Neuronal stem cell (in vitro differentiated cells): Measurements from ENCODE around the gene NMT1.
A peak's percentile ranks its signal among the peaks of the same experiment; 100 is the strongest.

ENCODE experiments used
- DNase-seq: peaks from one replicate; pipeline ENCODE4 v3.0.0-alpha.2; 2013; ENCODE audit warnings: low spot score
- H2AFZ ChIP-seq: one replicate; pipeline ENCODE4 v1.6.1; 2013; ENCODE audit warnings: mild to moderate bottlenecking, low read length, inconsistent platforms
- H2AK5ac ChIP-seq: 2 replicates; pipeline ENCODE4 v1.6.1; 2013; ENCODE audit warnings: low read depth, mild to moderate bottlenecking, inconsistent platforms, low read length, moderate library complexity, mixed read lengths
- H2BK120ac ChIP-seq: 2 replicates; pipeline ENCODE4 v1.6.1; 2013; ENCODE audit warnings: low read depth, mild to moderate bottlenecking, inconsistent platforms, low read length, moderate library complexity, mixed read lengths
- H2BK12ac ChIP-seq: one replicate; pipeline ENCODE4 v1.6.1; 2013; ENCODE audit warnings: low read length, inconsistent platforms
- H2BK15ac ChIP-seq: 2 replicates; pipeline ENCODE4 v1.6.1; 2013; ENCODE audit warnings: mild to moderate bottlenecking, low read length, inconsistent platforms, mixed read lengths
- H2BK5ac ChIP-seq: one replicate; pipeline ENCODE4 v1.6.1; 2013; ENCODE audit warnings: inconsistent platforms, mild to moderate bottlenecking, low read length, moderate library complexity
- H3K14ac ChIP-seq: one replicate; pipeline ENCODE4 v1.6.1; 2013; ENCODE audit warnings: low read length, inconsistent platforms
- H3K18ac ChIP-seq: 2 replicates; pipeline ENCODE4 v1.6.1; 2013; ENCODE audit warnings: low read length, inconsistent platforms
- H3K23ac ChIP-seq: 2 replicates; pipeline ENCODE4 v1.6.1; 2013; ENCODE audit warnings: low read depth, mild to moderate bottlenecking, mixed read lengths, low read length, inconsistent platforms; ENCODE audit not compliant: poor library complexity
- H3K27ac ChIP-seq: replicated peaks from 3 replicates; pipeline ENCODE4 v1.5.1; 2013; ENCODE audit warnings: low read length, inconsistent platforms
- H3K27me3 ChIP-seq, 3 experiments: 2 replicates each; pipeline ENCODE4 v1.6.1; 2013; ENCODE audit warnings: low read length in 3 of 3, mild to moderate bottlenecking in 2 of 3, inconsistent platforms in 1 of 3, low read depth in 1 of 3, mixed read lengths in 1 of 3, moderate library complexity in 1 of 3; ENCODE audit not compliant: control insufficient read depth in 3 of 3, insufficient read depth in 3 of 3
- H3K36me3 ChIP-seq, 2 donors: replicated peaks in 1 of 2; 2 replicates each; pipeline ENCODE4 v1.6.1; 2013; ENCODE audit warnings: low read length in 2 of 2; ENCODE audit not compliant: control insufficient read depth in 2 of 2, insufficient read depth in 2 of 2
- H3K4ac ChIP-seq: 2 replicates; pipeline ENCODE4 v1.6.1; 2013; ENCODE audit warnings: inconsistent platforms, mild to moderate bottlenecking, low read length, moderate library complexity
- H3K4me1 ChIP-seq, 2 donors: 1 replicate in 1 of 2; 2 replicates in 1 of 2; pipeline ENCODE4 v1.6.1; 2013; ENCODE audit warnings: low read length in 2 of 2, low read depth in 1 of 2; ENCODE audit not compliant: control insufficient read depth in 2 of 2, insufficient read depth in 1 of 2
- H3K4me2 ChIP-seq: one replicate; pipeline ENCODE4 v1.6.1; 2013; ENCODE audit warnings: mild to moderate bottlenecking, low read length, inconsistent platforms; ENCODE audit not compliant: insufficient read depth, poor library complexity, severe bottlenecking
- H3K4me3 ChIP-seq, 2 donors: 2 replicates each; pipeline ENCODE4 v1.5.1; 2013; ENCODE audit warnings: low read length in 2 of 2, mild to moderate bottlenecking in 2 of 2, inconsistent platforms in 1 of 2, moderate library complexity in 1 of 2
- H3K79me1 ChIP-seq: one replicate; pipeline ENCODE4 v1.6.1; 2013; ENCODE audit warnings: low read depth, mild to moderate bottlenecking, inconsistent platforms, low read length, moderate library complexity
- H3K9ac ChIP-seq: one replicate; pipeline ENCODE4 v1.6.1; 2013; ENCODE audit warnings: mild to moderate bottlenecking, low read depth, low read length, inconsistent platforms; ENCODE audit not compliant: poor library complexity
- H3K9me3 ChIP-seq, 2 donors: replicated peaks in 1 of 2; 2 replicates each; pipeline versions ENCODE3 to v1.6.1; 2013; ENCODE audit warnings: low read length in 2 of 2, mild to moderate bottlenecking in 2 of 2, inconsistent platforms in 1 of 2, low read depth in 1 of 2, mixed read lengths in 1 of 2, moderate library complexity in 1 of 2; ENCODE audit not compliant: control insufficient read depth in 2 of 2, insufficient read depth in 1 of 2
- H4K8ac ChIP-seq: one replicate; pipeline ENCODE4 v1.6.1; 2013; ENCODE audit warnings: low read depth, mild to moderate bottlenecking, inconsistent platforms, low read length, moderate library complexity
- H4K91ac ChIP-seq: one replicate; pipeline ENCODE4 v1.6.1; 2013; ENCODE audit warnings: low read length, low read depth, mild to moderate bottlenecking, inconsistent platforms; ENCODE audit not compliant: poor library complexity
- WGBS, 2 donors: extraction: QIAGEN DNeasy Blood & Tissue Kit; methylation state at CpG; one replicate each; pipeline ENCODE4 v1.1.7; 2013; ENCODE audit warnings: missing lambda C conversion rate in 2 of 2, mixed read lengths in 1 of 2; ENCODE audit not compliant: insufficient read length in 2 of 2, insufficient replicate concordance in 1 of 2; ENCODE audit errors: extremely low coverage in 2 of 2; 5-methylcytosine and 5-hydroxymethylcytosine counted together

NMT1 gene

DNA sequence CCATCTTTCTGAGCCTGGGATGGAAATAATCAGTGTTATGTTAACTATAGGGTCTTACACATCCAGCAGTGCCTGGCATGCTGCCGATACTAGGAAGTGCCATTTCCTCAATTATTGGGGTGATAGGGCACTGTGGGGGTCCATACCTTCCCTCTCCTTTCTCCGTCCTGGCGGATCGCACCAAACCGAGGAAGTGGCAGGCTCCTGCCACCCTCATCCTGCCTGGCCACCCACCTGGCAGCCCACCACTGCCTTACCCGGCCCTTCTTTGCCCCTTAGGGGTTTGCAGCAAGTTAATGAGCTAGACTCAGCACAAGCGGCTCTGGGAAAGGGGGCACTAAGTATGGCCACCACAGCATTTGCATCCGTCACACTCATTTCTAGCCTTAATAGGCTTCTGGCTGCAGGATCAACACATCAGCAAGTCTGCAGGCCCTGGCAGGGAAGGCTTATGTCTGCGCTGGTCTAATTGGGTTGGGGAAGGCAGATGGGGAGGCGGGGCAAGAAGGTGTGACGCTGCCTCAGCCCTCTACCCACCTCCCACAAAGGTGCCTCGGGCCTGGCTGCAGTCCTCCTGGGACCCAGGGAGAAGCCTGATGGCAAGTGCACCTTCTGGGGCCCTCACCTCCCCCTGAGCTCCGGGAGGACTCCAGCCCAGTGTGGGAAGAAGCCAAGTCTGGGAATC, 38.3 kb upstream of the NMT1 start:
- no peak overlapping the region for H3K4me3 ChIP-seq
- H3K14ac ChIP-seq, result no peak overlapping the region
- no CpG with 5 or more reads among the region's 13 CpGs for WGBS, 2 donors

GRCh38 chr17:45029096-45029495, 32.0 kb upstream of the NMT1 start:
- H3K4me1 ChIP-seq, result no peaks in the 10 kb centered on the region
- H3K9ac ChIP-seq, result no peak overlapping the region
- peak overlapping the region; percentile 1 for H3K14ac ChIP-seq
- peaks cover 48 to 84% of the 10 kb centered on the region in 2 donors for H3K36me3 ChIP-seq
- H2BK120ac ChIP-seq, result no peak overlapping the region
- H3K4me2 ChIP-seq, result no peak overlapping the region
- H2BK15ac ChIP-seq, result no peak overlapping the region
- H3K18ac ChIP-seq, result no peak overlapping the region
- H2BK12ac ChIP-seq, result no peak overlapping the region
- H3K4me3 ChIP-seq, result no peak overlapping the region
- no peak overlapping the region for H2BK5ac ChIP-seq
- H4K91ac ChIP-seq, result no peak overlapping the region
- no CpG with 5 or more reads among the region's 7 CpGs for WGBS, 2 donors
- peak overlapping the region; percentile 3 for H3K23ac ChIP-seq
- DNase-seq, result no peak
- H2AK5ac ChIP-seq, result no peak overlapping the region
- no peaks in the 10 kb centered on the region for H3K9me3 ChIP-seq
- no peak overlapping the region for H4K8ac ChIP-seq
- H2AFZ ChIP-seq, result no peak overlapping the region
- H3K27ac ChIP-seq, result no peak overlapping the region
- no peaks in the 10 kb centered on the region for H3K79me1 ChIP-seq
- H3K27me3 ChIP-seq, result no peaks in the 10 kb centered on the region
- no peak overlapping the region for H3K4ac ChIP-seq

More for the DNA sequence above, 38.3 kb upstream of the NMT1 start:
- H3K23ac ChIP-seq, result no peak overlapping the region
- H3K4me2 ChIP-seq, result no peak overlapping the region
- no peak overlapping the region for H2BK15ac ChIP-seq
- H3K18ac ChIP-seq, result no peak overlapping the region
- H2BK12ac ChIP-seq, result no peak overlapping the region
- H3K27ac ChIP-seq, result no peak overlapping the region
- no peak overlapping the region for H3K4ac ChIP-seq
- peaks cover 8 to 22% of the 10 kb centered on the region in 2 donors for H3K4me1 ChIP-seq
- no peak overlapping the region for H2AFZ ChIP-seq
- no peaks in the 10 kb centered on the region for H3K79me1 ChIP-seq
- H4K91ac ChIP-seq, result no peak overlapping the region
- H3K9ac ChIP-seq, result peak overlapping the region; percentile 55
- no peak overlapping the region for H4K8ac ChIP-seq
- H2BK5ac ChIP-seq, result no peak overlapping the region
- H3K27me3 ChIP-seq, result peaks cover 9 to 39% (median 19%) of the 10 kb centered on the region in 3 experiments
- no peak for DNase-seq
- peaks cover 8 to 48% of the 10 kb centered on the region in 2 donors for H3K36me3 ChIP-seq
- no peaks in the 10 kb centered on the region for H3K9me3 ChIP-seq
- no peak overlapping the region for H2AK5ac ChIP-seq
- no peak overlapping the region for H2BK120ac ChIP-seq

GRCh38 chr17:45029758-45030423, 31.2 kb upstream of the NMT1 start:
- no peak overlapping the region for H2BK12ac ChIP-seq
- H3K4me3 ChIP-seq, result no peak overlapping the region
- no peak overlapping the region for H2BK120ac ChIP-seq
- H3K36me3 ChIP-seq, result peaks cover 42 to 84% of the 10 kb centered on the region in 2 donors
- no peaks in the 10 kb centered on the region for H3K4me1 ChIP-seq
- WGBS, 2 donors, result no CpG with 5 or more reads among the region's 17 CpGs
- no peaks in the 10 kb centered on the region for H3K79me1 ChIP-seq
- H3K27ac ChIP-seq, result no peak overlapping the region
- no peak overlapping the region for H3K18ac ChIP-seq
- no peak overlapping the region for H3K14ac ChIP-seq
- no peak overlapping the region for H2AFZ ChIP-seq
- no peak overlapping the region for H2BK5ac ChIP-seq
- H3K9ac ChIP-seq, result no peak overlapping the region
- no peak overlapping the region for H4K91ac ChIP-seq
- DNase-seq, result no peak
- no peaks in the 10 kb centered on the region for H3K9me3 ChIP-seq
- H2AK5ac ChIP-seq, result no peak overlapping the region
- no peak overlapping the region for H3K4me2 ChIP-seq
- H2BK15ac ChIP-seq, result no peak overlapping the region
- no peak overlapping the region for H3K23ac ChIP-seq
- no peak overlapping the region for H3K4ac ChIP-seq
- H4K8ac ChIP-seq, result no peak overlapping the region
- no peaks in the 10 kb centered on the region for H3K27me3 ChIP-seq

DNA sequence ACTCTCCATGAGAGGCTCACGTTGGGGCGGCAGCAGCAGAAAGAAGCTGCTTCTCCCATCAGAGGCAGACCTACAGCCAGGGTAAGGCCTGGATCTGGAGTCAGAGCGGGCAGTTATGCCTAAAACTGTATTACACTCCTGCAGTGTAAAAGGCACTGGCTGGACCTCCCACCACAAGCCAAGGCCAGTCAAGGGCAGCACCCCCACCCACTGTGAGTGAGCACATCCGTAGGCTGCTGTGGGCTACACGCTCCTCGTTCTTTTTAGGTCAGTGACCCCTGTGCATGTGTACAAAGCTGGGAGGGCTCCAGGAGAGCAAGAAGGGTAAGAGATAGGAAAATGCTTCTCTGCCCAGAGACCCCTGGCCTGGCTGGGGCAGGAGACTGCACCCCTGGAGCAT, 30.4 kb upstream of the NMT1 start:
- no peak overlapping the region for H3K27ac ChIP-seq
- peaks cover 42 to 86% of the 10 kb centered on the region in 2 donors for H3K36me3 ChIP-seq
- H2BK15ac ChIP-seq, result no peak overlapping the region
- no peak overlapping the region for H3K4ac ChIP-seq
- WGBS, 2 donors, result no CpG with 5 or more reads among the region's 6 CpGs
- H4K91ac ChIP-seq, result no peak overlapping the region
- DNase-seq, result no peak
- no peak overlapping the region for H4K8ac ChIP-seq
- no peak overlapping the region for H3K18ac ChIP-seq
- H2AK5ac ChIP-seq, result no peak overlapping the region
- H3K4me1 ChIP-seq, result no peaks in the 10 kb centered on the region
- no peak overlapping the region for H3K9ac ChIP-seq
- no peak overlapping the region for H2AFZ ChIP-seq
- H2BK120ac ChIP-seq, result no peak overlapping the region
- no peaks in the 10 kb centered on the region for H3K79me1 ChIP-seq
- no peak overlapping the region for H2BK5ac ChIP-seq
- no peak overlapping the region for H3K14ac ChIP-seq
- no peaks in the 10 kb centered on the region for H3K9me3 ChIP-seq
- H3K27me3 ChIP-seq, result no peaks in the 10 kb centered on the region
- no peak overlapping the region for H2BK12ac ChIP-seq
- no peak overlapping the region for H3K4me2 ChIP-seq
- no peak overlapping the region for H3K23ac ChIP-seq
- H3K4me3 ChIP-seq, result no peak overlapping the region
